Measurements from ENCODE around the gene MIR17HG. TPM values are rescaled to one million over a fixed set of nuclear protein-coding genes. Genes with fewer than 3 reads are reported as not detected.

Gene MIR17HG
- total and polyA plus RNA-seq, 5 experiments from 2014 or later = 0.24 to 17.5 (median 0.74) TPM

- ATAC-seq = no peak
- H3K9me3 Mint-ChIP-seq = no peaks in the 10 kb centered on the region
- peaks cover 7 to 25% (median 14%) of the 10 kb centered on the region in 4 donors for H3K4me1 Mint-ChIP-seq
- no peak for DNase-seq
- peak overlapping the region in 2 of 10 donors; percentile 1 to 58 for H3K27ac Mint-ChIP-seq
- POLR2A ChIA-PET = interaction anchor here (0.7 kb wide), 2 partner anchors 10 to 40 kb away, joined by 3 read pairs; no protein-coding TSS in a partner anchor
- no peak overlapping the region for H3K4me3 Mint-ChIP-seq
- no peaks in the 10 kb centered on the region for H3K27me3 Mint-ChIP-seq
- H3K36me3 Mint-ChIP-seq = peaks cover 0 to 21% (median 4%) of the 10 kb centered on the region in 3 donors
These were observed 12.1 kb downstream of the MIR17HG start for GRCh38 chr13:91359631-91360030.

- ATAC-seq = no peak
- no peak for DNase-seq
- H3K27ac Mint-ChIP-seq = peak overlapping the region in 2 of 10 donors; percentile 4 to 58
- peaks cover 7 to 25% (median 14%) of the 10 kb centered on the region in 4 donors for H3K4me1 Mint-ChIP-seq
- POLR2A ChIA-PET = interaction anchor here (0.7 kb wide), 1 partner anchor 10 kb away, joined by 3 read pairs; no protein-coding TSS in a partner anchor
- no peak overlapping the region for H3K4me3 Mint-ChIP-seq
- no peaks in the 10 kb centered on the region for H3K27me3 Mint-ChIP-seq
- H3K36me3 Mint-ChIP-seq = peaks cover 0 to 15% (median 2%) of the 10 kb centered on the region in 3 donors
- H3K9me3 Mint-ChIP-seq = no peaks in the 10 kb centered on the region
These were observed 12.8 kb downstream of the MIR17HG start for GRCh38 chr13:91360246-91360751.

- ATAC-seq (no peak), DNase-seq (no peak)
- Mint-ChIP-seq H3K9me3 (no peaks in the 10 kb centered on the region), H3K36me3 (peaks cover 0 to 7% (median 0%) of the 10 kb centered on the region in 3 donors), H3K27ac (no peak overlapping the region), H3K4me1 (peaks cover 7 to 19% (median 14%) of the 10 kb centered on the region in 4 donors), H3K4me3 (no peak overlapping the region), H3K27me3 (no peaks in the 10 kb centered on the region)
- POLR2A ChIA-PET = no interaction called here
These were observed 14.3 kb downstream of the MIR17HG start for GRCh38 chr13:91361755-91362271.

DNA sequence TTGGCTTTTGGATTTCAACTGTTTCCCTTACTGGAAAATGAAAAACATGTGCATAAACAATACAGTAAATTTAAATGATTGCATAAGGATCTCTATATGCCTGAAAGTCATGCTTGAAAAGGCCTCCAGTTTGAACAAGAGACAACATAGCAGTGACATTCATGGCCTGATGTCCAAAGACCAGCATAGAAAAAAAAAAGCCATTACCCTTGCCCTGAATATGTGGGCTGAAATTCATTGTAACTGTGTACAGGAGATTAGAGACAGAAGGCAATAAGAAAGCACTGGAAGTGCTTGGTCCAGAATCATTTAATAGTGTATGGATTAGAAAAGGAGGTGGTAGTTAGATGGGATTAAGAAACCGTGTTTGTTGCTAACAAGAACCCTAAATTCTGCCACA, 15.4 kb downstream of the MIR17HG start:
- H3K36me3 Mint-ChIP-seq = no peaks in the 10 kb centered on the region
- H3K4me3 Mint-ChIP-seq = no peak overlapping the region

DNA sequence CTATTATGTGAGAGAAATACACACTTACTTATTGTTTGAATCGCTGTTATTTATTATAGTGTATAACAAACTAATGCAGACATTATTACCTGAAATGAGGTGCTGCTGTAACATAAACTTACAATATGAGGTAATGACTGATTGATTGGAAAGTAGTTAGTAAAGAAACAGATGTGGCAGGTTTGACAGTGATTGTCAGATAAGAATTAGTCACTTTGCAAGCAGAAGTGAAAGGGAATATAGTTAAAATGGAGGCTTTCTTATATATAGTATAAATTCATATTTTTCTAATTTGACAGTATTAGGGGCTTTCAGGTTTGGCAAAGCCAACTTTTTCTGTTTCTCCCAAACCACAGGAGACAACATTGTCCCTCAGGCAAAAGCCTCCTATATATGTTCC, 20.6 kb downstream of the MIR17HG start:
- POLR2A ChIA-PET = no interaction called here
- Mint-ChIP-seq H3K27ac (no peak overlapping the region), H3K4me1 (no peaks in the 10 kb centered on the region), H3K4me3 (no peak overlapping the region), H3K27me3 (peaks cover 0 to 3% (median 0%) of the 10 kb centered on the region in 5 donors), H3K36me3 (no peaks in the 10 kb centered on the region), H3K9me3 (no peaks in the 10 kb centered on the region)
- no peak for DNase-seq
- ATAC-seq = no peak

More for the DNA sequence above, 15.4 kb downstream of the MIR17HG start:
- H3K4me1 Mint-ChIP-seq = peaks cover 5 to 18% (median 12%) of the 10 kb centered on the region in 4 donors
- no peaks in the 10 kb centered on the region for H3K27me3 Mint-ChIP-seq
- POLR2A ChIA-PET = no interaction called here
- no peaks in the 10 kb centered on the region for H3K9me3 Mint-ChIP-seq
- DNase-seq = no peak
- no peak for ATAC-seq
- H3K27ac Mint-ChIP-seq = no peak overlapping the region

- H3K27ac Mint-ChIP-seq = no peak overlapping the region
These were observed 21.4 kb downstream of the MIR17HG start for GRCh38 chr13:91368676-91369440.

DNA sequence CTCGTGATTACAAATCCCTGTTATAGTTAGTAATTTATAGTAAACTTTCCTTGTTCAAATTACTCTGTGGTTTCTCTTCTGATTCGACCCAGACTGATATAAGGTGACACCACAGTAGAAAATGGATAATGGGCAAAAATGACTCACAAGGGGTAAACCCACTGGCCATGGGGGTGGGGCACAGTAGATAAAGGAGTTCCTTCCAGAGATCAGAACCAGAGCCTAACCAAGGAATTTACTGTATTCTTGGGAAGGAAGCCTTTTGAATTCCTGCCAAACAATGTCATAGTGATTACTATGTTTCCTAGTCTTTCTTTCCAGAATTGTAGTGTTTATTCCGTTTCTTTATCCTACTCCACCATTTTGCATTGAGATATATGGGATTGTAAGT, 21.9 kb downstream of the MIR17HG start:
- Mint-ChIP-seq H3K9me3 (no peaks in the 10 kb centered on the region), H3K27me3 (peaks cover 0 to 6% (median 2%) of the 10 kb centered on the region in 5 donors), H3K27ac (no peak overlapping the region), H3K4me1 (no peaks in the 10 kb centered on the region), H3K4me3 (no peak overlapping the region), H3K36me3 (no peaks in the 10 kb centered on the region)
- ATAC-seq = no peak
- no peak for DNase-seq
- POLR2A ChIA-PET = interaction anchor here (1.0 kb wide), 1 partner anchor 10 kb away, joined by 3 read pairs; no protein-coding TSS in a partner anchor

More at GRCh38 chr13:91368676-91369440, 21.4 kb downstream of the MIR17HG start:
- no peak overlapping the region for H3K4me3 Mint-ChIP-seq
- ATAC-seq = no peak
- POLR2A ChIA-PET = no interaction called here
- no peaks in the 10 kb centered on the region for H3K4me1 Mint-ChIP-seq
- no peaks in the 10 kb centered on the region for H3K9me3 Mint-ChIP-seq
- no peak for DNase-seq
- H3K36me3 Mint-ChIP-seq = no peaks in the 10 kb centered on the region
- peaks cover 0 to 5% (median 0%) of the 10 kb centered on the region in 5 donors for H3K27me3 Mint-ChIP-seq

DNA sequence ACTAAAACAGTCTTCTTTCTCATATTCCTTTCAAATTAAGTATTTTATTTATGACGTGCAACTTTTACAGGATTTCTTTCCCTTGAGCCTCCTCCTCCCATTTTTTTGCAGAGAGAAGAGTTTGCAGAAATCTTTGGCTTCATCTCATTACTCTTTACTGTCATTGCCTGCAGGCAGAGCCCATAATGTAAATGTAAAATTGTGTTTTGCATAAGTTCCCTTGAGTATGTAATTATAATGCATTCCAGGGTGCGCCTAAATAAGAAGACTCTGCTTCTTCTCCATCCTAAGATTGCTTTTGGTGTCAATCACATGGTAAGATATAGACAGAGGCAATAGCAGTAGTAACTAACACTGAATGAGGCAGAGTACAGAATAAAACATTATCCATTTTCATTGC, 23.0 kb downstream of the MIR17HG start:
- Mint-ChIP-seq H3K36me3 (no peaks in the 10 kb centered on the region), H3K4me1 (peaks cover 0 to 5% (median 3%) of the 10 kb centered on the region in 4 donors), H3K27ac (no peak overlapping the region), H3K27me3 (peaks cover 0 to 12% (median 8%) of the 10 kb centered on the region in 5 donors), H3K9me3 (no peaks in the 10 kb centered on the region), H3K4me3 (no peak overlapping the region)
- DNase-seq = no peak
- POLR2A ChIA-PET = interaction anchor here (1.0 kb wide), 1 partner anchor 11 kb away, joined by 3 read pairs; no protein-coding TSS in a partner anchor
- no peak for ATAC-seq

DNA sequence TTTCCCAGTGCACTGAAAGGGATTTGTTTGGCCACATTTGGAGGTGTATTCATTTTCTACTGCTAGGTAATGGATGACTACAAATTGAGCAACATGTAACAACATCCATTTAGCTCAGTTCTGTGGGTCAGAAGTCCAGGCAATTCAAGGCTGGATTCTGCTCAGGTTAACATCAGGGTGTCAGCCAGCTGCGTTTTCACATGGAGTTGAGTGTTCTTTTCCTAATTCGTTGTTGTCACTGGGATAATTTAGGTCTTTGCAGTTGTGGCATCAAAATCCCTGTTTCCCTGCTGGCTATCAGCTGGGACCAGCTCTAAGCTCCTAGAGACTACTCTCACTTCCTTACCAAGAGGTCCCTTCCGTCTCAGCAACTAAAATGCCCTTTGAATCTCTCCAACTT, 25.4 kb downstream of the MIR17HG start:
- Mint-ChIP-seq H3K27ac (no peak overlapping the region), H3K4me3 (no peak overlapping the region), H3K27me3 (peaks cover 3 to 14% (median 8%) of the 10 kb centered on the region in 5 donors), H3K4me1 (peaks cover 0 to 6% (median 4%) of the 10 kb centered on the region in 4 donors), H3K9me3 (no peaks in the 10 kb centered on the region), H3K36me3 (no peaks in the 10 kb centered on the region)
- ATAC-seq (no peak), DNase-seq (no peak)
- POLR2A ChIA-PET = no interaction called here

GRCh38 chr13:91375116-91375729, 27.7 kb downstream of the MIR17HG start:
- H3K27ac Mint-ChIP-seq = peak overlapping the region in 1 of 10 donors; percentile 30
- POLR2A ChIA-PET = no interaction called here
- H3K4me3 Mint-ChIP-seq = no peak overlapping the region
- peaks cover 3 to 15% (median 10%) of the 10 kb centered on the region in 5 donors for H3K27me3 Mint-ChIP-seq
- H3K36me3 Mint-ChIP-seq = no peaks in the 10 kb centered on the region
- peak in 1 of 2 donors; percentile 61 for ATAC-seq
- no peaks in the 10 kb centered on the region for H3K9me3 Mint-ChIP-seq
- H3K4me1 Mint-ChIP-seq = peaks cover 0 to 6% (median 4%) of the 10 kb centered on the region in 4 donors
- DNase-seq = peak in 2 of 10 donors; percentile 18 to 19

DNA sequence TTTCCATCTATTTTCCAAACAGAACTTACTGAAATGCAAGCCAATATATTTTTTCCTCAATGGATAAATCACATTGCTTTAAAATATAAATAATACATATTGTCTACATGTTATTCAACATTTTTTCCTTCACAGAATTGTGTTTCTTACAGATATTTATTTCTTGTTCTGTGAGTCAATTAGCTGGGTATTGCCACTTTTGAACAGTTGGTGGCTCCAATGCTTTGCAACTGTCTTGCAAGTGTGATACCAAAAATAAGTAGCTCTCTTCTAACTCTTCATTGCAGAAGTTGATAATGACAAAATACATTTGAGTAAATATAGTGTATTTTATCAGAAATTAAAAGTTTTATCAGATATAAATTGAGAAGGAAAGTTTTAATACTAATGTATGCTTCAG, 33.9 kb downstream of the MIR17HG start:
- Mint-ChIP-seq H3K27ac (no peak overlapping the region), H3K9me3 (no peaks in the 10 kb centered on the region)

GRCh38 chr13:91383836-91384235, 36.3 kb downstream of the MIR17HG start:
- Mint-ChIP-seq H3K4me3 (no peak overlapping the region), H3K4me1 (no peaks in the 10 kb centered on the region), H3K36me3 (no peaks in the 10 kb centered on the region), H3K9me3 (no peaks in the 10 kb centered on the region), H3K27ac (no peak overlapping the region), H3K27me3 (peaks cover 6 to 24% (median 13%) of the 10 kb centered on the region in 5 donors)
- POLR2A ChIA-PET = no interaction called here
- DNase-seq = no peak
- no peak for ATAC-seq

More for the DNA sequence above, 33.9 kb downstream of the MIR17HG start:
- Mint-ChIP-seq H3K27me3 (peaks cover 0 to 15% (median 6%) of the 10 kb centered on the region in 5 donors), H3K4me1 (no peaks in the 10 kb centered on the region), H3K4me3 (no peak overlapping the region), H3K36me3 (no peaks in the 10 kb centered on the region)
- POLR2A ChIA-PET = no interaction called here
- no peak for DNase-seq
- ATAC-seq = no peak

GRCh38 chr13:91384896-91385295, 37.4 kb downstream of the MIR17HG start:
- H3K27ac Mint-ChIP-seq = no peak overlapping the region
- H3K4me1 Mint-ChIP-seq = no peaks in the 10 kb centered on the region
- no peaks in the 10 kb centered on the region for H3K36me3 Mint-ChIP-seq
- H3K27me3 Mint-ChIP-seq = peaks cover 13 to 30% (median 24%) of the 10 kb centered on the region in 5 donors
- POLR2A ChIA-PET = no interaction called here
- no peak overlapping the region for H3K4me3 Mint-ChIP-seq
- no peaks in the 10 kb centered on the region for H3K9me3 Mint-ChIP-seq
- DNase-seq (no peak), ATAC-seq (no peak)

Data from naive thymus-derived CD8-positive, alpha-beta T cell (primary cell).